Measurements from ENCODE around the gene RBM39. TPM values are rescaled to one million over a fixed set of nuclear protein-coding genes. Genes with fewer than 3 reads are reported as not detected.

The RBM39 gene
- total and polyA plus RNA-seq, 2 of the 13 experiments (the other 11 are each of a cell fraction or from before 2014, with no cell fraction given): 788 to 920 TPM

- in situ Hi-C loops (cut with HindIII; ENCODE audit: extremely low pct_ligation_motif_present, low pct_unique_long_range_greater_than_20kb): no loop called here
- Histone ChIP-seq H3K79me2 (ENCODE audit: insufficient read depth, low read length) (peaks cover 51% of the 10 kb centered on the region), H2AFZ (ENCODE audit: low read length) (no peak overlapping the region), H3K27ac (ENCODE audit: extremely low read length, insufficient read depth, low read length) (no peak overlapping the region), H4K20me1 (ENCODE audit: insufficient read depth, low read length) (peaks cover 96% of the 10 kb centered on the region), H3K9me3 (ENCODE audit: low read length) (no peaks in the 10 kb centered on the region), H3K9ac (ENCODE audit: insufficient read depth, low read depth, low read length) (no peak overlapping the region), H3K4me1 (ENCODE audit: insufficient read depth, low read length) (no peaks in the 10 kb centered on the region; the same call in 1 of the 2 replicates), H3K36me3 (replicated peaks in 1 of 2; ENCODE audit: control insufficient read depth in 1 of 2, insufficient read depth in 2 of 2, low read length in 2 of 2) (peaks cover 46 to 89% of the 10 kb centered on the region in 2 experiments), H3K4me3 (replicated peaks in 1 of 3; ENCODE audit: insufficient read depth in 1 of 3, low read depth in 2 of 3, low read length in 3 of 3) (no peak overlapping the region), H3K4me2 (ENCODE audit: low read depth, low read length) (no peak overlapping the region), H3K27me3 (ENCODE audit: control insufficient read depth in 1 of 2, insufficient read depth in 2 of 2, low read length in 2 of 2) (no peaks in the 10 kb centered on the region)
- no TSS peak for BruUV-seq (replicated peaks)
- 100% methylated on average over 1 of the region's 1 CpG for WGBS (ENCODE audit: low lambda C conversion rate)
- CTCF ChIA-PET (ENCODE audit: low intra/inter-chr PET ratio, low total read pairs): no interaction called here
- DNase-seq (ENCODE audit: low spot score) (no peak), ATAC-seq (no peak), FAIRE-seq (no peak)
- intact Hi-C loops (cut with micrococcal nuclease; ENCODE audit: unreplicated experiment): no loop called here
- POLR2A ChIA-PET: interaction anchor here (1.2 to 23.6 kb wide), 5 partner anchors 7 to 34 kb away, joined by 4 to 319 read pairs (median 17); partner anchors contain the start of genes NFS1, RBM39 and ROMO1
- TF ChIP-seq SMAD9 (CRISPR knock-in tag; IDR thresholded peaks at IDR 0.05) (no peak), ZNF766 (CRISPR knock-in tag; IDR thresholded peaks at IDR 0.05; ENCODE audit: borderline replicate concordance) (no peak), DR1 (CRISPR knock-in tag; IDR thresholded peaks at IDR 0.05) (no peak), ZNF292 (CRISPR knock-in tag; IDR thresholded peaks at IDR 0.05; ENCODE audit: borderline replicate concordance, low read depth) (no peak), RAD21 (CRISPR knock-in tag; IDR thresholded peaks at IDR 0.05) (0 out of 2 replicates have a peak, but pooled peaks have one; percentile 7), ZNF20 (CRISPR knock-in tag; IDR thresholded peaks at IDR 0.05) (peak; percentile 58; the same call in 1 of the 2 replicates), CTCF (CRISPR knock-in tag; IDR thresholded peaks at IDR 0.05) (no peak), ZNF687 (CRISPR knock-in tag; IDR thresholded peaks at IDR 0.05) (no peak), TSC22D2 (CRISPR knock-in tag; IDR thresholded peaks at IDR 0.05; ENCODE audit: borderline replicate concordance) (no peak), SOX13 (IDR thresholded peaks at IDR 0.05) (no peak), SOX13 (CRISPR knock-in tag; conservative IDR thresholded peaks at IDR 0.05 in 1 of 2, IDR thresholded peaks at IDR 0.05 in 1 of 2) (0 out of 4 replicates have a peak, but pooled peaks of 1 of the 2 experiments have one; percentile 57), PITX1 (CRISPR knock-in tag; IDR thresholded peaks at IDR 0.05) (no peak), MIXL1 (CRISPR knock-in tag; IDR thresholded peaks at IDR 0.05) (no peak), MNT (IDR thresholded peaks at IDR 0.05) (no peak), ZNF510 (CRISPR knock-in tag; IDR thresholded peaks at IDR 0.05; ENCODE audit: low read depth) (no peak), ELF4 (CRISPR knock-in tag; IDR thresholded peaks at IDR 0.05; ENCODE audit: borderline replicate concordance) (0 out of 2 replicates have a peak, but pooled peaks have one; percentile 31)
These were observed 33.6 kb downstream of the RBM39 start for GRCh38 chr20:35708502-35708901.
